ENCODE data around the gene SH3D21. TPM values are rescaled to one million over a fixed set of nuclear protein-coding genes. Genes with fewer than 3 reads are reported as not detected.

Gene SH3D21
- polyA plus RNA-seq, 1 donor from 2014 or later, result 2.6 TPM

DNA sequence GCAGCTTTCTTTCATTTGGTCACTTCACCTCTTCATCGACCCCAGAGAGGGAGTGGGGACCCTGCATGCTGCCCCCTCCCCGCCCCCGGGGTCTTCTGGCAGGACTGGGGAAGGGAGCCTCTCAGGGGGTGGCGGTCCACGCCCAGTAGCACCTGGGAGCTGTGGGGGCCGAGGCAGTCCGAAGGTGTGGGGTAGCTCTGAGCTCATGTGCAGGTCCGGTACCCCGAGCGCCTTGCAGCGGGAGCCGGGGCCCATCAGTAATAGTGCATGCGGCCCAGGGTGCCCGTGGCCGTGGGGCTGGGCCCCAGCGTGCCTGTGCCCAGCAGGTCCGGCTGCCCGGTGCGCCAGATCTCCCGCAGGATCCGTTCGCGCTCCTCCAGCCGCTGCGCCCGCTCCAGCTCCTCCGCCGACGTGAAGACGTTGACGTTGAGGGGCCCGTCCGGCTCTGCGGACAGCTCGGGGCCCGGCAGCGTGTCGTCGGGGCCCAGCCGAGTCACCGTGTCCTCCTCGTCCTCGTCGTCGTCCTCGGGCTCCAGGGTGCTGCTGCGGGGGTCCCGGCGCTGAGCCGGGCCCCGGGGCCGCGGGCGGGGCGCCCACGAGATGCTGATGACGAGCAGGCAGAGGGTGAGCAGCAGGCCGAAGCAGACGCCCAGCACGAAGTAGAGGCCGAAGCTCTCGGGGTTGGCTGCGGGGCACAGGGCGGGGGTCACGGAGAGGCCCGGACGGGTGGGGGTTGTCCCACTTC is 16.0 kb downstream of the SH3D21 start:
- no peaks in the 10 kb centered on the region for H4K20me1 ChIP-seq (ENCODE audit: insufficient read depth)
- no peak overlapping the region for H3K27ac ChIP-seq (ENCODE audit: low read length)
- no peak overlapping the region for H2AFZ ChIP-seq (ENCODE audit: low read depth, low read length)
- no peaks in the 10 kb centered on the region for H3K79me2 ChIP-seq (replicated peaks; ENCODE audit: insufficient read depth, low read length)
- no peak overlapping the region for H3K4me3 ChIP-seq (ENCODE audit: low read length)
- H3K4me2 ChIP-seq (ENCODE audit: low read length), result no peak overlapping the region
- TF ChIP-seq POLR2AphosphoS5 (IDR thresholded peaks at IDR 0.05) (no peak), RAD21 (conservative IDR thresholded peaks at IDR 0.05) (no peak), EP300 (conservative IDR thresholded peaks at IDR 0.05; ENCODE audit: poor library complexity, severe bottlenecking) (no peak), TAF1 (IDR thresholded peaks at IDR 0.05; ENCODE audit: low read depth) (no peak), EZH2 (IDR thresholded peaks at IDR 0.05; ENCODE audit: borderline replicate concordance, insufficient read depth, low read length, poor library complexity, severe bottlenecking) (no peak), SMC3 (conservative IDR thresholded peaks at IDR 0.05; ENCODE audit: poor library complexity) (no peak), MXI1 (conservative IDR thresholded peaks at IDR 0.05; ENCODE audit: poor library complexity, severe bottlenecking) (no peak)
- TF ChIP-seq, protein P1, sequence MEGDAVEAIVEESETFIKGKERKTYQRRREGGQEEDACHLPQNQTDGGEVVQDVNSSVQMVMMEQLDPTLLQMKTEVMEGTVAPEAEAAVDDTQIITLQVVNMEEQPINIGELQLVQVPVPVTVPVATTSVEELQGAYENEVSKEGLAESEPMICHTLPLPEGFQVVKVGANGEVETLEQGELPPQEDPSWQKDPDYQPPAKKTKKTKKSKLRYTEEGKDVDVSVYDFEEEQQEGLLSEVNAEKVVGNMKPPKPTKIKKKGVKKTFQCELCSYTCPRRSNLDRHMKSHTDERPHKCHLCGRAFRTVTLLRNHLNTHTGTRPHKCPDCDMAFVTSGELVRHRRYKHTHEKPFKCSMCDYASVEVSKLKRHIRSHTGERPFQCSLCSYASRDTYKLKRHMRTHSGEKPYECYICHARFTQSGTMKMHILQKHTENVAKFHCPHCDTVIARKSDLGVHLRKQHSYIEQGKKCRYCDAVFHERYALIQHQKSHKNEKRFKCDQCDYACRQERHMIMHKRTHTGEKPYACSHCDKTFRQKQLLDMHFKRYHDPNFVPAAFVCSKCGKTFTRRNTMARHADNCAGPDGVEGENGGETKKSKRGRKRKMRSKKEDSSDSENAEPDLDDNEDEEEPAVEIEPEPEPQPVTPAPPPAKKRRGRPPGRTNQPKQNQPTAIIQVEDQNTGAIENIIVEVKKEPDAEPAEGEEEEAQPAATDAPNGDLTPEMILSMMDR (IDR thresholded peaks at IDR 0.05; ENCODE audit: poor library complexity, severe bottlenecking), result no peak
- TF ChIP-seq, protein P2, sequence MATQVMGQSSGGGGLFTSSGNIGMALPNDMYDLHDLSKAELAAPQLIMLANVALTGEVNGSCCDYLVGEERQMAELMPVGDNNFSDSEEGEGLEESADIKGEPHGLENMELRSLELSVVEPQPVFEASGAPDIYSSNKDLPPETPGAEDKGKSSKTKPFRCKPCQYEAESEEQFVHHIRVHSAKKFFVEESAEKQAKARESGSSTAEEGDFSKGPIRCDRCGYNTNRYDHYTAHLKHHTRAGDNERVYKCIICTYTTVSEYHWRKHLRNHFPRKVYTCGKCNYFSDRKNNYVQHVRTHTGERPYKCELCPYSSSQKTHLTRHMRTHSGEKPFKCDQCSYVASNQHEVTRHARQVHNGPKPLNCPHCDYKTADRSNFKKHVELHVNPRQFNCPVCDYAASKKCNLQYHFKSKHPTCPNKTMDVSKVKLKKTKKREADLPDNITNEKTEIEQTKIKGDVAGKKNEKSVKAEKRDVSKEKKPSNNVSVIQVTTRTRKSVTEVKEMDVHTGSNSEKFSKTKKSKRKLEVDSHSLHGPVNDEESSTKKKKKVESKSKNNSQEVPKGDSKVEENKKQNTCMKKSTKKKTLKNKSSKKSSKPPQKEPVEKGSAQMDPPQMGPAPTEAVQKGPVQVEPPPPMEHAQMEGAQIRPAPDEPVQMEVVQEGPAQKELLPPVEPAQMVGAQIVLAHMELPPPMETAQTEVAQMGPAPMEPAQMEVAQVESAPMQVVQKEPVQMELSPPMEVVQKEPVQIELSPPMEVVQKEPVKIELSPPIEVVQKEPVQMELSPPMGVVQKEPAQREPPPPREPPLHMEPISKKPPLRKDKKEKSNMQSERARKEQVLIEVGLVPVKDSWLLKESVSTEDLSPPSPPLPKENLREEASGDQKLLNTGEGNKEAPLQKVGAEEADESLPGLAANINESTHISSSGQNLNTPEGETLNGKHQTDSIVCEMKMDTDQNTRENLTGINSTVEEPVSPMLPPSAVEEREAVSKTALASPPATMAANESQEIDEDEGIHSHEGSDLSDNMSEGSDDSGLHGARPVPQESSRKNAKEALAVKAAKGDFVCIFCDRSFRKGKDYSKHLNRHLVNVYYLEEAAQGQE (IDR thresholded peaks at IDR 0.05; ENCODE audit: borderline replicate concordance), result no peak
- no peaks in the 10 kb centered on the region for H3K9me3 ChIP-seq (ENCODE audit: low read length)
- no peak overlapping the region for H3K9ac ChIP-seq (ENCODE audit: low read length)
- no peaks in the 10 kb centered on the region for H3F3A ChIP-seq (ENCODE audit: insufficient read depth, low read length, poor library complexity, severe bottlenecking)
- H3K9me2 ChIP-seq (ENCODE audit: insufficient read depth, low read length), result no peaks in the 10 kb centered on the region
- peaks cover 37% of the 10 kb centered on the region for H3K27me3 ChIP-seq (ENCODE audit: insufficient read depth, low read depth, low read length)
- H3K36me3 ChIP-seq (ENCODE audit: insufficient read depth, low read length), result no peaks in the 10 kb centered on the region

DNA sequence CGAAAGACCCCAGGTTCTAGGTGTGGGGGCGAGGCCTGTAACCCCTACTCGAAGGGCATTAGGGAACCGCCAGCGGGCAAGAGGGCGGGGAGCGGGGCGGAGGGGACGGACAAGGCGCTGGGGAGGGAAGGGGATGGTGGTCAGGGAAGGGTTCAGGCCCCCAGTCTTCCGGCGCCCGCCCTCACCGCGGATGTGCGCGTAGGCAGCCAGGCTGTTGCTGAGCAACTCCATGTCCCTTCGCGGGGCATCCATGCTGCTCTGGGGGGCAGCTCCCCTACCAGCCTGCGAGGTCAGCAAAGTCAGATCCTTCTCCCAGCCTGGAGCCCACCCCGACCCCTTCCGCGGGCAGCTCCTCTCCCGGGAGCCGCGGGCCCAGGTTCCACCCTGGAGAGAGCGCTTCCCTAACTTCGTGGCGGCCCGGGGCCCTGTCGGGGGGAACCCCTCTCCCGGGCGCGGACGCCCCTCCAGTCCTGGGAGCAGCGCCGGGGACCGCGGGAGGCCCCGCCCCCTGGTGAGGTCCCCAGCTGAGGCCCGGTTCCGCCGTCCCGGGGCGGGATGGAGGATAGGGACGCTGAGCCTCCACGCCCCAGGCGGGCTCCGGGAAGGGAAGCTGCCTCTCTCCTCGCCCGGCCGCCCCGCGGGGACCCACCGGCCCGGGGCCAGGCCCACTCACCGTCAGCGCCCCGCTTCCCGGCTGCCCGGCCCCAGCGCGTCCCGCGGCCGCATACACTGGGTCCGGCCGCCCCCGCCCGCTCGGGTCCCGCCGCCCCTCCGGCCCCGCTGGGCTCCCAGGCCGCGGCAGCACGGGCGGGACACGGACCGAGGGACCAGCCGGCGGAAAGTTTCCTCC is 16.8 kb downstream of the SH3D21 start:
- Histone ChIP-seq H3K27me3 (ENCODE audit: insufficient read depth, low read depth, low read length) (peaks cover 37% of the 10 kb centered on the region), H3K27ac (ENCODE audit: low read length) (no peak overlapping the region), H3K9ac (ENCODE audit: low read length) (no peak overlapping the region)

More for the DNA sequence above, 16.8 kb downstream of the SH3D21 start:
- Histone ChIP-seq H3K79me2 (replicated peaks; ENCODE audit: insufficient read depth, low read length) (no peaks in the 10 kb centered on the region), H3K4me2 (ENCODE audit: low read length) (no peak overlapping the region), H2AFZ (ENCODE audit: low read depth, low read length) (no peak overlapping the region), H3K36me3 (ENCODE audit: insufficient read depth, low read length) (no peaks in the 10 kb centered on the region), H3F3A (ENCODE audit: insufficient read depth, low read length, poor library complexity, severe bottlenecking) (no peaks in the 10 kb centered on the region), H3K4me3 (ENCODE audit: low read length) (peak overlapping the region; percentile 45), H3K9me2 (ENCODE audit: insufficient read depth, low read length) (no peaks in the 10 kb centered on the region), H3K9me3 (ENCODE audit: low read length) (no peaks in the 10 kb centered on the region), H4K20me1 (ENCODE audit: insufficient read depth) (no peaks in the 10 kb centered on the region)
- TF ChIP-seq EP300 (conservative IDR thresholded peaks at IDR 0.05; ENCODE audit: poor library complexity, severe bottlenecking) (no peak), TAF1 (IDR thresholded peaks at IDR 0.05; ENCODE audit: low read depth) (no peak), RAD21 (conservative IDR thresholded peaks at IDR 0.05) (no peak), MXI1 (conservative IDR thresholded peaks at IDR 0.05; ENCODE audit: poor library complexity, severe bottlenecking) (no peak), POLR2AphosphoS5 (IDR thresholded peaks at IDR 0.05) (no peak), EZH2 (IDR thresholded peaks at IDR 0.05; ENCODE audit: borderline replicate concordance, insufficient read depth, low read length, poor library complexity, severe bottlenecking) (no peak), SMC3 (conservative IDR thresholded peaks at IDR 0.05; ENCODE audit: poor library complexity) (no peak)
- TF ChIP-seq, protein P2 (IDR thresholded peaks at IDR 0.05; ENCODE audit: borderline replicate concordance), result no peak
- TF ChIP-seq, protein P1 (IDR thresholded peaks at IDR 0.05; ENCODE audit: poor library complexity, severe bottlenecking), result no peak

All from neural cell (in vitro differentiated cells).